NB4 (cell line): ENCODE data around the gene PPP2R2D.
"Not testable (repeated sequence)": the region's sequence is repeated elsewhere in the genome, so short reads cannot be mapped to it uniquely, and the experiment has no call there.

Experiments
- DNase-seq: peaks from one replicate; pipeline ENCODE4 v3.0.0; 2010; ENCODE audit warnings: low read depth
- H3K4me3 ChIP-seq: one replicate; pipeline ENCODE4 v1.5.1; 2011; ENCODE audit warnings: mild to moderate bottlenecking, low read depth, low read length, moderate library complexity
- MAX ChIP-seq: IDR thresholded peaks from 2 replicates; pipeline ENCODE4 v1.6.1; 2011; ENCODE audit warnings: low read depth, low read length
- MYC ChIP-seq: IDR thresholded peaks from 2 replicates; pipeline ENCODE4 v1.6.1; 2011; ENCODE audit warnings: low read depth, low read length
- POLR2A ChIP-seq: IDR thresholded peaks from 2 replicates; pipeline ENCODE4 v1.6.1; 2011; ENCODE audit warnings: mild to moderate bottlenecking; ENCODE audit not compliant: insufficient read length; ENCODE audit errors: extremely low read depth
- TF ChIP-seq, protein P1 (sequence below): IDR thresholded peaks from one replicate; pipeline ENCODE4 v1.5.1; 2012; ENCODE audit warnings: low read depth, low read length

PPP2R2D gene

DNA sequence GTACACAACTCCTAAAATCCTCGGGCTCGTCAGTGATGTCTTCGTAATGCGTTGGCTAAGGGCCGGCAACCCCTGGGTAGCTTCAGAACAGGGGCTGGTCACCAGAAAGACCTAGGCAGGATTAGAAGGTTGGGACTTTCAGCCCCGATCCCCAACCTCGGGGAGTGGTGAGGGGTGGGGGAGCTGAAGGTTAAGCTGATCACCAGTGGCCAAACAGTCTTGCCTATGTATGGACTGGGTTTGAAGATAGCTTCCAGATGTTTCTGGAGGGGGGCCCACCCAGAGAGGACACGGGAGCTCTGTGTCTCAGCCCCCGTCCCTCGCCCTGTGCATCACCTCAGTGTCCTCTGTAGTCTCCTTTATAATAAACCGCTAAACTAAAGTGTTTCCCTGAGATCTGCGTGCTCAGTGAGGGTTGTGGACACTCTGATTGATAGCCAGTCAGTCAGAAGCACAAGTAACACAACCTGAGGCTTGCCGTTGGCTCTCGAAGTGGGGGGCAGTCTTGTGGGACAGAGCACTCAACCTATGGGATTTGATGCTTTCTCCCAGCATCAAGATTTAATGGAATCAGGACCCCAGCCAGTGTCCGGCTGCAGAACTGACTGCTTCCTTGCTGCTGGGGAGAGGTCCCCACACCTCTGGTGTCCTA, 10.0 kb downstream of the PPP2R2D start:
- no peak for DNase-seq
- no peak for TF ChIP-seq MAX
- TF ChIP-seq, protein P1, sequence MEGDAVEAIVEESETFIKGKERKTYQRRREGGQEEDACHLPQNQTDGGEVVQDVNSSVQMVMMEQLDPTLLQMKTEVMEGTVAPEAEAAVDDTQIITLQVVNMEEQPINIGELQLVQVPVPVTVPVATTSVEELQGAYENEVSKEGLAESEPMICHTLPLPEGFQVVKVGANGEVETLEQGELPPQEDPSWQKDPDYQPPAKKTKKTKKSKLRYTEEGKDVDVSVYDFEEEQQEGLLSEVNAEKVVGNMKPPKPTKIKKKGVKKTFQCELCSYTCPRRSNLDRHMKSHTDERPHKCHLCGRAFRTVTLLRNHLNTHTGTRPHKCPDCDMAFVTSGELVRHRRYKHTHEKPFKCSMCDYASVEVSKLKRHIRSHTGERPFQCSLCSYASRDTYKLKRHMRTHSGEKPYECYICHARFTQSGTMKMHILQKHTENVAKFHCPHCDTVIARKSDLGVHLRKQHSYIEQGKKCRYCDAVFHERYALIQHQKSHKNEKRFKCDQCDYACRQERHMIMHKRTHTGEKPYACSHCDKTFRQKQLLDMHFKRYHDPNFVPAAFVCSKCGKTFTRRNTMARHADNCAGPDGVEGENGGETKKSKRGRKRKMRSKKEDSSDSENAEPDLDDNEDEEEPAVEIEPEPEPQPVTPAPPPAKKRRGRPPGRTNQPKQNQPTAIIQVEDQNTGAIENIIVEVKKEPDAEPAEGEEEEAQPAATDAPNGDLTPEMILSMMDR, result no peak
- no peak for TF ChIP-seq MYC
- TF ChIP-seq POLR2A, result no peak

GRCh38 chr10:131911451-131911850, 10.6 kb downstream of the PPP2R2D start:
- H3K4me3 ChIP-seq, result no peak overlapping the region
- DNase-seq, result no peak
- no peak for TF ChIP-seq MAX
- no peak for TF ChIP-seq MYC
- TF ChIP-seq, protein P1, result no peak

More for the DNA sequence above, 10.0 kb downstream of the PPP2R2D start:
- no peak overlapping the region for H3K4me3 ChIP-seq

DNA sequence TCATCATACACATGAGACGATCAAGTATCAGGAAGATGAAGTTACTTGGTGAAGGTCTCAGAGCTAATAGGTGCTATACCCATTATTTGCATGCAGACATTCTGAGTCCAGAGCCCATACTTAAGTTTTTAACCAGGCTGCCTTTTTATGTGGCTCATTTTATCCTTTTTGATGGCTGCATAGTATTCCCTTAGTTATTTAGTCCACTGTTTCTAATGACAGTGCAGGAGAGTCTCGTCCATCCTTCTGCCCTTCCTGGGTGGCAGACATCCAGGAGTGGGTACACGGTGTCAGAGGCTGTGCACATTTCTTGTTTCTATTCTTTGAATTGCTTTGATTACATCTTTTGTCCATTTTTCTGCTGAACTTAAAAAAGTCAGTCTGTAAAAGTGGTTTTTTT, 11.8 kb downstream of the PPP2R2D start:
- H3K4me3 ChIP-seq, result no peak overlapping the region
- TF ChIP-seq MYC (no peak), MAX (no peak), POLR2A (no peak)
- TF ChIP-seq, protein P1, result no peak
- DNase-seq, result no peak

- H3K4me3 ChIP-seq, result no peak overlapping the region
- TF ChIP-seq MYC, result no peak
- no peak for TF ChIP-seq MAX
- TF ChIP-seq, protein P1, result no peak
- no peak for TF ChIP-seq POLR2A
- no peak for DNase-seq
Measured at GRCh38 chr10:131915484-131915883, 14.7 kb downstream of the PPP2R2D start.

- H3K4me3 ChIP-seq, result no peak overlapping the region
- no peak for TF ChIP-seq MYC
- TF ChIP-seq, protein P1, result no peak
- TF ChIP-seq MAX, result no peak
- TF ChIP-seq POLR2A, result no peak
- peak; percentile 27 for DNase-seq
Measured at GRCh38 chr10:131915990-131916766, 15.4 kb downstream of the PPP2R2D start.

GRCh38 chr10:131916767-131917160, 16.0 kb downstream of the PPP2R2D start:
- not testable (repeated sequence) for H3K4me3 ChIP-seq, DNase-seq

DNA sequence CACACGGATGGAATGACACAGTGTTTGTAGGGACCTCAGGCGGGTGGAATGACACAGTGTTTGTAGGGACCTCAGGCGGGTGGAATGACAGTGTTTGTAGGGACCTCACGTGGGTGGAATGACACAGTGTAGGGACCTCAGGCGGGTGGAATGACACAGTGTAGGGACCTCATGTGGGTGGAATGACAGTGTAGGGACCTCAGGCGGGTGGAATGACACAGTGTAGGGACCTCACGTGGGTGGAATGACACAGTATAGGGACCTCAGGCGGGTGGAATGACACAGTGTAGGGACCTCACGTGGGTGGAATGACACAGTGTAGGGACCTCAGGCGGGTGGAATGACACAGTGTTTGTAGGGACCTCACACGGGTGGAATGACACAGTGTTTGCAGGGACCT, 16.7 kb downstream of the PPP2R2D start:
- H3K4me3 ChIP-seq, DNase-seq: not testable (repeated sequence)

DNA sequence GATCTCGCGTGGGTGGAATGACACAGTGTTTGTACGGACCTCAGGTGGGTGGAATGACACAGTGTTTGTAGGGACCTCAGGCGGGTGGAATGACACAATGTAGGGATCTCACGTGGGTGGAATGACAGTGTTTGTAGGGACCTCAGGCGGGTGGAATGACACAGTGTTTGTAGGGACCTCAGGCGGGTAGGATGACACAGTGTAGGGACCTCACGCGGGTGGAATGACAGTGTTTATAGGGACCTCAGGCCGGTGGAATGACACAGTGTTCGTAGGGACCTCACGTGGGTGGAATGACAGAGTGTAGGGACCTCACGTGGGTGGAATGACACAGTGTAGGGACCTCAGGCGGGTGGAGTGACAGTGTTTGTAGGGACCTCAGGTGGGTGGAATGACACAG, 18.7 kb downstream of the PPP2R2D start:
- H3K4me3 ChIP-seq, DNase-seq: not testable (repeated sequence)
